Nephron progenitor cell (in vitro differentiated cells): Measurements from ENCODE around the gene SERGEF.
A peak's percentile ranks its signal among the peaks of the same experiment; 100 is the strongest.
"Not testable (repeated sequence)": the region's sequence is repeated elsewhere in the genome, so short reads cannot be mapped to it uniquely, and the experiment has no call there.

Experiments
- DNase-seq: peaks from one replicate; pipeline ENCODE4 v3.0.0; 2021
- H3K27ac Mint-ChIP-seq: 2 replicates; pipeline ENCODE4 v1.8.0; 2021; ENCODE audit warnings: mild to moderate bottlenecking, moderate library complexity, mixed read lengths
- H3K27me3 Mint-ChIP-seq: 2 replicates; pipeline ENCODE4 v1.8.0; 2021; ENCODE audit warnings: mild to moderate bottlenecking, low read depth, mixed read lengths; ENCODE audit not compliant: poor library complexity
- H3K36me3 Mint-ChIP-seq: 2 replicates; pipeline ENCODE4 v1.8.0; 2021; ENCODE audit warnings: low read depth, mixed read lengths
- H3K4me1 Mint-ChIP-seq: 2 replicates; pipeline ENCODE4 v1.8.0; 2021; ENCODE audit warnings: mixed read lengths
- H3K4me3 Mint-ChIP-seq: 2 replicates; pipeline ENCODE4 v1.8.0; 2021; ENCODE audit warnings: mild to moderate bottlenecking, moderate library complexity, mixed read lengths
- H3K9me3 Mint-ChIP-seq: 2 replicates; pipeline ENCODE4 v1.8.0; 2021; ENCODE audit warnings: mild to moderate bottlenecking, moderate library complexity, mixed read lengths
- CTCF ChIP-seq: fragments of 200-600 bp; sonication (generic); IDR thresholded peaks from 2 replicates; pipeline ENCODE4 v1.5.0; 2021; ENCODE audit warnings: antibody characterized with exemption

Gene SERGEF

GRCh38 chr11:17878743-17879142, 134.1 kb downstream of the SERGEF start:
- Mint-ChIP-seq H3K27ac (no peak overlapping the region), H3K9me3 (no peaks in the 10 kb centered on the region), H3K27me3 (peaks cover 13% of the 10 kb centered on the region), H3K36me3 (no peaks in the 10 kb centered on the region), H3K4me3 (no peak overlapping the region), H3K4me1 (peaks cover 2% of the 10 kb centered on the region)
- DNase-seq, result no peak
- TF ChIP-seq CTCF, result no peak

DNA sequence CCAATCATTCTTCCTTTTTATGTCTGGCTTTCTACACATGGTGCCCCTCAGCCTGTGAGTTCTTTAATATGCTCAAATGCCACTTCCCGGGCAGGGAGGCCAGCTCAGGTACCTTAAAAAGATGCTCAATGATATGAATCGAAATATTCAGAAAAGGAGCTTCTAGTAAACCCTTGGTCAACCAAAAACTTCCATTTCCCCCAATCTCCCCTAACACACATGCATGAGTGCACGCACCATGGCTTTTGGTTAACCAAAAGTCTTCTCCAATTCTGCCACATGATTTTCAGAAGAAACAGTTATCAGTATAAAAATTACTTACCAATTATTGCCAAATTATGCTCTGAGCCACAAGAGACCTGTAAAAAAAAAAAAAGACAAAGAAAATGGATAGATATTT, 135.0 kb downstream of the SERGEF start:
- H3K4me1 Mint-ChIP-seq, result peaks cover 6% of the 10 kb centered on the region
- no peak overlapping the region for H3K27ac Mint-ChIP-seq
- no peak overlapping the region for H3K4me3 Mint-ChIP-seq
- no peak for TF ChIP-seq CTCF
- H3K36me3 Mint-ChIP-seq, result no peaks in the 10 kb centered on the region
- H3K27me3 Mint-ChIP-seq, result peaks cover 13% of the 10 kb centered on the region
- DNase-seq, result no peak
- no peaks in the 10 kb centered on the region for H3K9me3 Mint-ChIP-seq

DNA sequence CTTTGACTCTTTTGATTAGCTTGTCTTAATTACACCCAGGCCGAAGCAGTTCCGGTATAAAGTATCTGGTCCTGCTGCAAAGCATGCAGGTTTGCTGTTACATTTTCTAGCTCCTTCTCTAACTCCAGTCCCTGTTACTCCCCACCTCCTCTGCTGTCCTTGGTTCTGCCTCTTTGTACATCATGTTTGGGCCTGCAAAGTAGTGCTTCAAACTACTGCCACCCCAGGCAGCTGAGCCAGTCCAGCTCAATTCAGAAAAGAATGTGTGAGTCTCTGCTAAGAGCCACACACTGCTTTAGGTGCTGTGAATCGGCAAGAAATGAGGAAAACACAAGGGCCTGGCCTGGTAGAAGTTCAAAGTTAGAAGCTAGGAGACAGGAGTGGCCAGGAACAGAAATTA, 136.0 kb downstream of the SERGEF start:
- H3K4me3 Mint-ChIP-seq, result no peak overlapping the region
- H3K27ac Mint-ChIP-seq, result peak overlapping the region; percentile 34
- no peak for DNase-seq
- H3K9me3 Mint-ChIP-seq, result no peaks in the 10 kb centered on the region
- H3K27me3 Mint-ChIP-seq, result peaks cover 13% of the 10 kb centered on the region
- H3K4me1 Mint-ChIP-seq, result peaks cover 6% of the 10 kb centered on the region
- no peaks in the 10 kb centered on the region for H3K36me3 Mint-ChIP-seq
- TF ChIP-seq CTCF, result no peak

- no peak for DNase-seq
- H3K9me3 Mint-ChIP-seq, result no peaks in the 10 kb centered on the region
- peaks cover 6% of the 10 kb centered on the region for H3K4me1 Mint-ChIP-seq
- H3K27me3 Mint-ChIP-seq, result peaks cover 13% of the 10 kb centered on the region
- H3K27ac Mint-ChIP-seq, result no peak overlapping the region
- no peak for TF ChIP-seq CTCF
- H3K36me3 Mint-ChIP-seq, result no peaks in the 10 kb centered on the region
- H3K4me3 Mint-ChIP-seq, result no peak overlapping the region
Measured at GRCh38 chr11:17875891-17876290, 137.0 kb downstream of the SERGEF start.

DNA sequence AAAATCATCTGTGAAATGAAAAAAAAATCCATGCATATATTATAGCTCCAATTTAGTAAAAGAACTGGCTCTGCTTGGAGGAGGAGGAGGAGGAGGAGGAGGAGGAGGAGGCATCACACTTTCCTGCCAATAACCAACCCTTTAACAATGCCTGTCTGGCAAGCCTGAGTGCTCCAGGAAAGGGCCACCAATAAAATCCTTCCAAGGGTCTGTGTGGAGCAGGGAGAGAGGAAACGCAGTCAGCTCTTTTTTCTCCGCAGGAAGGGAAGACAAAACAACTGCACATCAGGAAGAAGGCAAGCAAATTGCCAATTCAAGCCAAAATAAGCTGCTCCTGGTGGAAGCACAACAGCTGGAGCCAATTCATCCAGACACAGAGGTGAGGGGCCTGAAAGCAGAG, 139.3 kb downstream of the SERGEF start:
- H3K4me1 Mint-ChIP-seq, result peaks cover 6% of the 10 kb centered on the region

DNA sequence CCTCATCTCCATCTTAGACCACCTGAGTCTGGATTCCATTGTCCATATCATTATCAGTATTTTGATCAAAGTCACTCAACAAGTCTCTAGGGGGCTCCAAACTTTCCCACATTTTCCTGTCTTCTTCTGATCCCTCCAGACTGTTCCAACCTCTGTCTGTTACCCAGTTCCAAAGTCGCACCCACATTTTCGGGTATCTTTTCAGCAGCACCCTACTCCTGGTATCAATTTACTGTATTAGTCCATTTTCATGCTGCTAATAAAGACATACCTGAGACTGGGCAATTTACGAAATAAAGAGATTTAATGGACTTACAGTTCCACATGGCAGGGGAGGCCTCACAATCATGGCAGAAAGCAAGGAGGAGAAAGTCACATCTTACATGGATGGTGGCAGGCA, 144.4 kb downstream of the SERGEF start:
- not testable (repeated sequence) for H3K4me3 Mint-ChIP-seq, DNase-seq

More for the DNA sequence above, 139.3 kb downstream of the SERGEF start:
- no peak overlapping the region for H3K27ac Mint-ChIP-seq
- peaks cover 6% of the 10 kb centered on the region for H3K36me3 Mint-ChIP-seq
- H3K4me3 Mint-ChIP-seq, result no peak overlapping the region
- peaks cover 13% of the 10 kb centered on the region for H3K27me3 Mint-ChIP-seq
- DNase-seq, result no peak
- TF ChIP-seq CTCF, result no peak
- H3K9me3 Mint-ChIP-seq, result peaks cover 10% of the 10 kb centered on the region

More for the DNA sequence above, 144.4 kb downstream of the SERGEF start:
- Mint-ChIP-seq H3K36me3 (peaks cover 12% of the 10 kb centered on the region), H3K9me3 (peaks cover 16% of the 10 kb centered on the region)
- H3K27me3 Mint-ChIP-seq, H3K27ac Mint-ChIP-seq, H3K4me1 Mint-ChIP-seq: not testable (repeated sequence)
